ENCODE measurements around the gene CRB1.

DNA sequence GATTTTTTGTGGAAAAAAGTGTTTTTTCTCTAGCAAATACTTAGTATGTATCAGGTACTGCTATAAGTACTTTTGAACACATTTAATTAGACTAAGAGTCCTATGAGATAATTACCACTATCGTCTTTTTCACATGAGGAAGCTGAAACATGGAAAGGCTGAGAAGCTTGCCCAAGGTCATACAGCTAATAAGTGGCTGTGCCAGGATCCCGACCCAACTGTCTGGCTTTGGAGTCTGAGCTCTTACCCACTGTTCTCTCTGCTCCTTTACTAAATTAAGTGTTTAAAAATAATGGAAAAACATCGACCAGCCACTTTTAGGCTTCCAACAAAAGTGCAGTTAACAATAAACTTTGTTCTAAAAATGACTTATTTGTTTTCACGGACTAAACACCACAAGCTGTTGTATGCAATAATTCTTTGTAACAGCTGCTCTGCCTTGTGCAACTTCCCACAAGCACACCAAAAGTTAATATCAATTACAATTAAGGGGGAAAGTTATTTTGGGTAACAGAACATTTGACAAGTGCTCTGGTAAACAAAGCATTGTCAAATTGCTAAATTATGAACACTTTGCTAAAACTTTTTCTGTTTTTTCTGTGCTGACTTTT lies 75.7 kb downstream of the CRB1 start:
- no peak for TF ChIP-seq GATA2 (IDR thresholded peaks at IDR 0.05; ENCODE audit: low read depth, low read length)
- TF ChIP-seq GATA3 (IDR thresholded peaks at IDR 0.05; ENCODE audit: low read depth, low read length) = no peak
